Left lobe of liver (tissue), 2 donors: ENCODE results near the gene TMEM271. TPM values are rescaled to one million over a fixed set of nuclear protein-coding genes. Genes with fewer than 3 reads are reported as not detected.

Experiments used
- ATAC-seq: fragments of 200-7000 bp; cut with Tn5 transposase; one replicate; pipeline ENCODE4 v1.9.1; 2020; ENCODE audit warnings: mild to moderate bottlenecking, moderate library complexity
- DNase-seq: peaks from one replicate; pipeline ENCODE4 v3.0.0-alpha.2; 2020; ENCODE audit warnings: low spot score
- total RNA-seq: library from RNA; stranded (reverse); gene quantifications from one replicate; pipeline ENCODE4 v1.2.1, GENCODE V29; 2021
- donor health status: DM: no; HTN: no; CAD: no; lungs with moderate emphysema.
- donor health status: DM: no; HTN: yes; CAD: no.

TMEM271 gene
- total RNA-seq = not detected

GRCh38 chr4:576245-576821, at the start of gene TMEM271:
TSS of gene TMEM271 (minus strand) at chr4:576295. CDS start at chr4:576062, 233 bp downstream.
- ATAC-seq (no peak), DNase-seq (peak; percentile 31)

DNA sequence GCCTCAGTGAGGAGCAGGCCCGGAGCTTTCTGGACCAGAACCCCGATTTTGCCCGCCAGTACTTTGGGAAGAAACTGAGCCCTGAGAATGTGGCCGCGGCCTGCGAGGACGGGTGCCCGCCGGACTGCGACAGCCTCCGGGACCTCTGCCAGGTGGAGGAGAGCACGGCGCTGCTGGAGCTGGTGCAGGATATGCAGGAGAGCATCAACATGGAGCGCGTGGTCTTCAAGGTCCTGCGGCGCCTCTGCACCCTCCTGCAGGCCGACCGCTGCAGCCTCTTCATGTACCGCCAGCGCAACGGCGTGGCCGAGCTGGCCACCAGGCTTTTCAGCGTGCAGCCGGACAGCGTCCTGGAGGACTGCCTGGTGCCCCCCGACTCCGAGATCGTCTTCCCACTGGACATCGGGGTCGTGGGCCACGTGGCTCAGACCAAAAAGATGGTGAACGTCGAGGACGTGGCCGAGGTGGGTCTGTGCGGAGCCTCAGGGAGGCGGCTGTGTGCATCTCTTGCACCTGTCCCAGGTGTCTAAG, 49.6 kb upstream of the TMEM271 start:
- DNase-seq (no peak), ATAC-seq (no peak)

- ATAC-seq (no peak), DNase-seq (no peak)
These were observed 48.9 kb upstream of the TMEM271 start, which contains the start of gene PDE6B for GRCh38 chr4:624705-625590. TSS of gene PDE6B (plus strand) at chr4:625573. CDS start at chr4:625627, 54 bp downstream.

- no peak for DNase-seq
- no peak for ATAC-seq
These were observed 47.9 kb upstream of the TMEM271 start for GRCh38 chr4:623914-624566.

GRCh38 chr4:622996-623913, 47.2 kb upstream of the TMEM271 start:
- DNase-seq (no peak), ATAC-seq (no peak)

- no peak for ATAC-seq
- no peak for DNase-seq
These were observed 46.2 kb upstream of the TMEM271 start for GRCh38 chr4:622071-622995.

GRCh38 chr4:621296-622070, 45.4 kb upstream of the TMEM271 start:
- no peak for ATAC-seq
- no peak for DNase-seq

DNA sequence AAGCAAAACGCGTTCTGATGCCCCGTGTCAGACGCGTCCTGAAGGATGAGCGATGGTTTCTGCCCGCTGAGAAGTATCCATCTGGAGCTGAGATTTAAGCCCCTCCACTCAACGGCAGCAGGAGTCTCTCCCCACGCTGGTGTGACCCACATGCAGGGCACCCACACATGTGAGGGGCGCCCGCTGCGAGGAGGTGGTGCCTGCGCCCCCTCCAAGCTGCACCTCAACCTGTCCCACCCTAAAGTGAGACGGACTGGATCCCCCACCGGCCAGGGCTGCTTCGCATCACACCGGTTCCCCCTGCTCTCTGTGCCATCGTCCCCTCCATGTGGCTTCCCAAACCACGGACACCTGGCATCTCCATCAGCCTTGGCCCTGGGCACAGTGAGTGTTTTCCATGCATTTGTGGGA, 44.8 kb upstream of the TMEM271 start:
- DNase-seq (no peak), ATAC-seq (no peak)

DNA sequence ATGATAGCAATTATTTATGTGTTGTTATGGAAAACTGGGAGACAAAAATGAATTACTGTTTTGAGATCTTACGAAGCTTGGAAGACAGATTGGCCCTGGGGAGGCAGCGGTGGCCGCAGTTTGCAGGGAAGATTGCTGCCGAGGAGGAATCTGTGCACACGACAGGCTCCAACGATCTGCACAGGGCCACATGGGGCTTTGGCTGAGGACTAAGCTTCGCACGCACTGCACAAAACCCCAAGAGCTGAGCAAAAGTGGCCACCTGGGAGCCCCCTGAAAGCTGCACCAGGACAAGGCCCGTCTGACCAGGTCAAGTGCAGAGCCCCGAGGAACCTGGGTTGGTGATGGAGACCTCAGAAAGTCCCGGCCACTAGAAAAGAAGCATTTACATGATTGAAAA, 44.1 kb upstream of the TMEM271 start:
- no peak for ATAC-seq
- peak; percentile 26 for DNase-seq

DNA sequence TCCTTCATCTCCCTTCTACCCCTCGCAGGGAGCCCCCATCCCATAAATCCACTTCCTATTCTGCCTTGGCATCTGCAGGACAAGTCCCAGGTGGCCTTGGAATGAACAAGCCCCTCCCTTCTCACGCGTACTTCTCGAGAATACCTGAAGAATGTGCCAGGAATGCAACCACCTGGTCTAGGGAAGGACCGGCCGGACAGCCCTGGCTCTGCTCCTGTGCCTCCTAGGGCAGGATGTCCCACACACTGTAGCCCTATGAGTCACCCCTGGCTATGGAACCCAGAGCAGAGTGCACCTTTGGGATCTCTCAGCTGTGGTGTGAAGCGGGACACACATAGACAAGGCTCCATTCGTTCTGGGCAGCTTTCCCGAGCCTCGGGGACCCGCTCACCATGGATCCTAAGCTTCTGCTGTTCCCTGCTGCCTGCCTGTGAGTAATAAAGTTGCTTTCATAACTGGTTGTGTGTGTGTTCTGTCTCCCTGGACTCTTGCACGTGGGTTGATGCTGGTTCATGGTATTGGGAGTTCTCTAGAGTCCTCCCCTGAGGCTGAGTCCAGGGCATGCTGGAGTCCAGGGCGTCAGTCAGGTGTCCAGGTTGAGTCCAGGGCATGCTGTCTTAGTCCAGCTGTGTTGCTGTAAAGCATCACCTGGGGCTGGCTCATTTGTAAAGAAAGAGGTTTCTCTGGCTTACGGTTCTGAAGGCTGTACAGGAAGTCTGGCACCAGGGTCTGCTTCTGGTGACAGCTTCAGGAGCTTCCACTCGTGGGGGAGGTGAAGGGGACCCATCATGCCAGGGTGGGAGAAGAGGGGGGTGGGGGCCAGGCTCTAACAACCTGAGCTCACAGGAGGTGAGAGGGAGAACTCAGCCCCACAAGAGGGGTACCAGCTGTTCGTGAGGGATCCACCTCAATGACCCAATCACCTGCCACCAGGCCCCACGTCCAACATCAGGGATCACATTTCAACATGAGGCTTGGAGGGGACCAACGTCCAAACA, 41.8 kb upstream of the TMEM271 start:
- ATAC-seq (no peak), DNase-seq (peak; percentile 39)

- ATAC-seq (no peak), DNase-seq (peak; percentile 28)
These were observed 41.0 kb upstream of the TMEM271 start for GRCh38 chr4:616911-617643.

DNA sequence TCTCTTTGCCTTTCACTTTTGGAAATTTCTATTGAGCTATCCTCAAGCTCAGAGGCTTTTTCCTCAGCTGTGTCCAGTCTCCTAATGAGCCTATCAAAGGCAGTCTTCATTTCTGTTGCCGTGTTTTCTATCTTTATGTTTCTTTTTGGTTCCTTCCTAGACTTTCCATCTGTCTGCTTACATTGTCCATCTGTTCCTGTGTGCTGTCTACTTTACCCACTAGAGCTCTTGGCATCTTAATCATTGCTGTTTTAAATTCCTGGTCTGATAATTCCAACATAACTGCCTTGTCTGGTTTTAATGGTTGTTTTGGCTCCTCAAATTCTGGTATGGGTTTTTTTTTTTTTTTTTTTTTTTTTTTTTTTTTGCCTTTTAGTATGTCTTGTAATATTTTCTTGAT, 40.0 kb upstream of the TMEM271 start:
- no peak for DNase-seq
- ATAC-seq = no peak

- peak; percentile 24 for DNase-seq
- ATAC-seq = no peak
These were observed 37.0 kb upstream of the TMEM271 start for GRCh38 chr4:613126-613525.

DNA sequence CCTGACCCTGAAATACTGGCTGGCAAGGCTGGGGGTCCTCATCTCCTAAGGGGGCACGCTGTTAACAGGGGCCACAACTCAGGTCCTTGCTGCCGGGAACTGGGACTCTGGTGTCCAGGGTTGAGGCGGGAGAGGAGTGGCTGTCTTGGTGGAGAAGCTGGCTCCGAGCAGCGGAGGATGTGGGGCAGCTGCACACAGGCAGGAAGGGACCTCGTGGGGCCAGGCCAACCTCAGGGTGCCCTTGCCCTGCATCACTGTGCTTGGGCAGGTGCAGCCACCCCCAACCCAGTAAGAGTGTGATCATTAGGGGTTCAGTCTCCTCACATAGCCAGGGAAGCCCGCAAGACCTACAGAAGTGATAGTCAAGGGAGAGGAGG, 36.6 kb upstream of the TMEM271 start:
- DNase-seq = peak; percentile 28
- ATAC-seq = no peak

DNA sequence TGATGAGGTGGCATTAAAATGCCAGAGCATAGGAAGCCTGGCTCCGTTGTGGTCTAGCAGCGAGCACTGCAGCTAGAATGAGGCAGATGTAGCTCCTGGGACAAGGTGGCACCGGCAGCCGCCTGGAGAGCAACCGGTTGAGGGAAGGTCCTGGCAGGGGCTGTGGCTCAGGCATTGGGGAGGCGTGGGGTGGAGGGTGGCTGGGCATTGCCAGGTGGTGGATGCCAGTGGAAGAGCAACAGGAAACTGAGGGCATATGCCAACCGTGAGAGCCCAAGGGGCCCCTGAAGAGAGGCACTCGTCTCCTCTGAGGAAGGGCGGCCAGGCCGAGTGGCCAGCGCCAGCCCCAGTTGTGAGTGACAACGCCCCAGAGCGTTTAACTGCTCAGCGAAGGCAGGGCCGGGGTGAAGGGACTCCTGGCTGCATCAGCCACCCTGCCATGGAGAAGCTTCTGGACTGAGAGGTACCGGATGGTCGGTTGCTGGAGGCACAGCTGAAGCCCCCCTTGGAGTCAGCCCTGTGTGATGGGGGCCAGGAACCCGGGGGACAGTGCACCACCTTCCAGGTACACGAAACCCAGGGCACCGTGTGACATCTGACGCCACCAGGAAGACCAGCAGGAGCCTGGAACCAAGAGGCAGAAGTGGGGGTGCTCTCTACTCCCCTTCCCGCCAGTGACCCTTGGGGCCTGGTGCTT, 36.1 kb upstream of the TMEM271 start:
- DNase-seq (peak; percentile 31), ATAC-seq (no peak)
